A673 (cell line): ENCODE data around the gene DDX39B. TPM values are rescaled to one million over a fixed set of nuclear protein-coding genes. Genes with fewer than 3 reads are reported as not detected.

Experiments
- BruUV-seq: library from RNA; stranded (reverse); fragments of 400-500 nt; replicated peaks from 2 replicates; lab custom pipeline; 2021; lab: Mats Ljungman, UMichigan
- CTCF ChIA-PET: fragments of 300-600 bp; sonication (Branson Sonifier 250); formaldehyde crosslinking; loops from one replicate; lab custom pipeline; 2022; ENCODE audit warnings: antibody characterized with exemption; lab: Charles Lee
- POLR2A ChIA-PET: fragments of 300-600 bp; sonication (Branson Sonifier 250); formaldehyde crosslinking; loops from one replicate; lab custom pipeline; 2022; ENCODE audit warnings: antibody characterized with exemption; ENCODE audit not compliant: low non-redundant PET; lab: Charles Lee
- DNase-seq: peaks from one replicate; pipeline ENCODE4 v3.0.0-alpha.2; 2015; ENCODE audit warnings: low spot score
- H3K27ac ChIP-seq: fragments of 200-600 bp; sonication (generic); 2 replicates; pipeline ENCODE4 v1.5.1; 2016; ENCODE audit warnings: mixed run types, low read depth, mild to moderate bottlenecking, mixed read lengths, antibody characterized with exemption, low read length; ENCODE audit not compliant: poor library complexity, severe bottlenecking
- H3K27me3 ChIP-seq: fragments of 200-600 bp; sonication (generic); replicated peaks from 2 replicates; pipeline ENCODE4 v1.6.1; 2017; ENCODE audit warnings: mixed run types, low read depth, mild to moderate bottlenecking, mixed read lengths, antibody characterized with exemption, low read length; ENCODE audit not compliant: insufficient read depth, poor library complexity
- H3K36me3 ChIP-seq: fragments of 200-600 bp; sonication (generic); 2 replicates; pipeline ENCODE4 v1.6.1; 2016; ENCODE audit warnings: mixed run types, mild to moderate bottlenecking, mixed read lengths, antibody characterized with exemption, low read length; ENCODE audit not compliant: insufficient read depth, poor library complexity, severe bottlenecking
- H3K4me1 ChIP-seq: fragments of 200-600 bp; sonication (generic); 2 replicates; pipeline ENCODE4 v1.6.1; 2017; ENCODE audit warnings: mixed run types, mild to moderate bottlenecking, mixed read lengths, antibody characterized with exemption, low read length; ENCODE audit not compliant: insufficient read depth, poor library complexity, severe bottlenecking
- H3K4me3 ChIP-seq: fragments of 200-600 bp; sonication (generic); 2 replicates; pipeline ENCODE4 v1.5.1; 2016; ENCODE audit warnings: low read depth, mixed run types, mild to moderate bottlenecking, mixed read lengths, low read length; ENCODE audit not compliant: poor library complexity, severe bottlenecking
- H3K9me3 ChIP-seq: fragments of 200-600 bp; sonication (generic); 2 replicates; pipeline ENCODE4 v1.6.1; 2016; ENCODE audit warnings: mixed run types, low read depth, mild to moderate bottlenecking, mixed read lengths, antibody characterized with exemption, low read length; ENCODE audit not compliant: poor library complexity, severe bottlenecking
- EZH2 ChIP-seq: fragments of 200-600 bp; sonication (generic); IDR thresholded peaks from 2 replicates; pipeline ENCODE4 v1.6.1; 2017; ENCODE audit warnings: borderline replicate concordance, low read depth, mild to moderate bottlenecking, mixed read lengths, antibody characterized with exemption, low read length; ENCODE audit not compliant: poor library complexity, severe bottlenecking
- intact Hi-C: fragments of 100-400 bp; cut with micrococcal nuclease; formaldehyde crosslinking; loops from one replicate; pipeline ENCODE4 v1.10.0; 2022; ENCODE audit not compliant: unreplicated experiment
- total RNA-seq: library from RNA; stranded (reverse); gene quantifications from 2 replicates; pipeline ENCODE4 v1.2.3, GENCODE V29; 2021
- TF ChIP-seq, protein P1 (sequence below): fragments of 300-800, 200-600 bp; sonication (generic); conservative IDR thresholded peaks from 2 replicates; pipeline ENCODE4 v1.5.1; 2017; ENCODE audit warnings: low read depth, mild to moderate bottlenecking, antibody characterized with exemption, low read length, moderate library complexity, mixed read lengths

The DDX39B gene
- total RNA-seq, 1 experiment from 2014 or later: 558 TPM

DNA sequence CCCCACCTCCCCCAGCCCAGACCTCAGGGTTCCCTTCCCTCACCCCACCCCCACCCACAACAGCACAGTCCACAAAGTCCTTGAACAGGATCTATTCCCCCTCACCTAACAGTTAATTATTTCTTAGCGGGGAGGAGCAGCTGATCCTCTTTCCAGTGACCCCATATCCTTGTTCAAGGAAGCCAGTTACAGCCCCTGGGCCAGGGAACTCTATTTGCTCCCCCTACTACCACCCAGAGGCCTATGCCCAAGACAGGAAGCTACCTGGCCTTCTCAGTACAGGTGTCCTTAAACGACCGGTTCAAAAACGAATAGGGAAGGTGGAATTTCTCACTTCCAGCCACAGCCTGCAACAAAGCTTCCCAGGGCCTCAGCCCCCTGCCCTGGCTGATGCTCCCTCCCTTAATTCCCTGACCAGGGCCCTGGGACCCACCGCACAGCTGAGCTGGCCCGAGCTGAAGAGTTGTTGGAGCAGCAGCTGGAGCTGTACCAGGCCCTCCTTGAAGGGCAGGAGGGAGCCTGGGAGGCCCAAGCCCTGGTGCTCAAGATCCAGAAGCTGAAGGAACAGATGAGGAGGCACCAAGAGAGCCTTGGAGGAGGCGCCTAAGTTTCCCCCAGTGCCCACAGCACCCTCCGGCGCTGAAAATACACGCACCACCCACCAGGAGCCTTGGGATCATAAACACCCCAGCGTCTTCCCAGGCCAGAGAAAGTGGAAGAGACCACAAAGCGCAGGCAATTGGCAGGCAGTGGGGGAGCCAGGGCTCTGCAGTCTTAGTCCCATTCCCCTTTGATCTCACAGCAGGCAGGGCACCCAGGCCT, 12.3 kb downstream of the DDX39B start:
- Histone ChIP-seq H3K4me1 (no peaks in the 10 kb centered on the region), H3K27me3 (no peaks in the 10 kb centered on the region), H3K27ac (no peak overlapping the region), H3K9me3 (no peaks in the 10 kb centered on the region), H3K36me3 (peaks cover 47% of the 10 kb centered on the region), H3K4me3 (no peak overlapping the region)
- BruUV-seq: no TSS peak
- no peak for DNase-seq
- CTCF ChIA-PET: interaction anchor here (1.1 kb wide), 1 partner anchor 17 kb away, joined by 3 read pairs; the partner anchor contains the start of gene ATP6V1G2
- intact Hi-C loops: no loop called here
- TF ChIP-seq, protein P1, sequence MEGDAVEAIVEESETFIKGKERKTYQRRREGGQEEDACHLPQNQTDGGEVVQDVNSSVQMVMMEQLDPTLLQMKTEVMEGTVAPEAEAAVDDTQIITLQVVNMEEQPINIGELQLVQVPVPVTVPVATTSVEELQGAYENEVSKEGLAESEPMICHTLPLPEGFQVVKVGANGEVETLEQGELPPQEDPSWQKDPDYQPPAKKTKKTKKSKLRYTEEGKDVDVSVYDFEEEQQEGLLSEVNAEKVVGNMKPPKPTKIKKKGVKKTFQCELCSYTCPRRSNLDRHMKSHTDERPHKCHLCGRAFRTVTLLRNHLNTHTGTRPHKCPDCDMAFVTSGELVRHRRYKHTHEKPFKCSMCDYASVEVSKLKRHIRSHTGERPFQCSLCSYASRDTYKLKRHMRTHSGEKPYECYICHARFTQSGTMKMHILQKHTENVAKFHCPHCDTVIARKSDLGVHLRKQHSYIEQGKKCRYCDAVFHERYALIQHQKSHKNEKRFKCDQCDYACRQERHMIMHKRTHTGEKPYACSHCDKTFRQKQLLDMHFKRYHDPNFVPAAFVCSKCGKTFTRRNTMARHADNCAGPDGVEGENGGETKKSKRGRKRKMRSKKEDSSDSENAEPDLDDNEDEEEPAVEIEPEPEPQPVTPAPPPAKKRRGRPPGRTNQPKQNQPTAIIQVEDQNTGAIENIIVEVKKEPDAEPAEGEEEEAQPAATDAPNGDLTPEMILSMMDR: no peak
- no peak for TF ChIP-seq EZH2
- POLR2A ChIA-PET: no interaction called here

DNA sequence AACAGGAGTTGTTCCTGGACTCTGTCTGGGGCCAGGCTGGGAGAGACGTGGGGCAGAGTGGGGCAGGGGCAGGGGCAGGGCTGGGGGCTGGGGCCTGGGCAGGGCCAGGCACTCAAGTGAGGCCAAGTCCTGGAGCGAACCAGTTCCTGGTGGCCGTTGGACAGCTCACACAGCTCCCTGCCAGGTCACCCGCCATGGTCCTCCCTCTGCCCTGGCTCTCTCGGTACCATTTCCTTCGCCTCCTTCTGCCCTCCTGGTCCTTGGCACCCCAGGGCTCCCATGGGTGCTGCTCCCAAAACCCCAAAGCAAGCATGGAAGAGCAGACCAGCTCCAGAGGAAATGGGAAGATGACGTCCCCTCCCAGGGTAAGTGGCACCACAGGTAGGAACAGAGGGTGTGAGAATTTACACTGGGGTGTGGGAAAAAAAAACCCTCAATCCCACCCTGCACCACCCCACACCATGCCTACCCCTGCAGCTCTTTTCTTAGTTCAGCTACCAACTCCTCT, 12.9 kb downstream of the DDX39B start, which contains the start of gene MCCD1:
Gene MCCD1, plus strand, starts transcription at position 142 of the 508 bp plus-strand sequence. Its CDS starts 53 bp downstream, at position 195.
- ChIA-PET CTCF (interaction anchor here (1.1 kb wide), 1 partner anchor 17 kb away, joined by 3 read pairs; the partner anchor contains the start of gene ATP6V1G2), POLR2A (interaction anchor here (0.7 kb wide), 1 partner anchor 19 kb away, joined by 3 read pairs; the partner anchor contains the start of gene NFKBIL1)
- TF ChIP-seq EZH2: no peak
- TF ChIP-seq, protein P1: no peak
- H3K36me3 ChIP-seq: peaks cover 41% of the 10 kb centered on the region
- H3K27ac ChIP-seq: no peak within 1 kb of the TSS
- no peaks in the 10 kb centered on the region for H3K4me1 ChIP-seq
- intact Hi-C loops: no loop called here
- no peak within 1 kb of the TSS for H3K4me3 ChIP-seq
- H3K9me3 ChIP-seq: no peaks in the 10 kb centered on the region
- no peaks in the 10 kb centered on the region for H3K27me3 ChIP-seq
- no peak for DNase-seq
- BruUV-seq: no TSS peak

DNA sequence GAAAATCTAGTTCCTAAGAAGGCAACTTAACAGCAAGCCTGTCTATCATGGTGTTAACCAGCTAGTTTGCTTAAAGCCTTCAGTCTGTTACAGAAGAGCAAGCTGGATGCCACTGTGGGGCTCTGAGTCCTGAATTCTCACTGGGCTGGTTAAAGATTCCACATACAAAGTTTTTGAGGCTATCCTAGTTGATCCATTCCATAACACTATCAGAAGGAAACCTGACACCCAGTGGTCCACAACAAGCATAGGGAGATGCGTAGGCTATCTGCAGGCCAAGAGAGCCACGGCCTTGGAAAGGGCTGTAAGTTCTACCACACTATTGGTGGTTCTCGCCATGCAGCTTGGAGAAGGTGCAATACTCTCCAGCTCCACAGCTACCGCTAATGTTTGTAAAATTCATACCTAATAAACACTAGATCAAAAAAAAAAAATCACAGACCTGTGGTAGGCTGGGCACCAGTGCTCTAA, 13.5 kb downstream of the DDX39B start:
- H3K36me3 ChIP-seq: peaks cover 36% of the 10 kb centered on the region
- no TSS peak for BruUV-seq
- ChIA-PET CTCF (interaction anchor here (0.7 to 1.1 kb wide), 2 partner anchors 18 to 70 kb away, joined by 3 to 4 read pairs; partner anchors contain the start of gene ATP6V1G2), POLR2A (interaction anchor here (0.7 kb wide), 1 partner anchor 19 kb away, joined by 3 read pairs; the partner anchor contains the start of gene NFKBIL1)
- H3K27ac ChIP-seq: no peak overlapping the region
- intact Hi-C loops: no loop called here
- no peaks in the 10 kb centered on the region for H3K4me1 ChIP-seq
- no peak for DNase-seq
- no peaks in the 10 kb centered on the region for H3K27me3 ChIP-seq
- TF ChIP-seq EZH2: no peak
- TF ChIP-seq, protein P1: no peak
- no peaks in the 10 kb centered on the region for H3K9me3 ChIP-seq
- no peak overlapping the region for H3K4me3 ChIP-seq
